NT2/D1 (cell line): ENCODE measurements around the gene SERPINA1.

ENCODE experiments used
- DNase-seq: peaks from one replicate; pipeline ENCODE4 v3.0.0-alpha.2; 2011; ENCODE audit warnings: low read depth, low spot score
- H3K27me3 ChIP-seq: 2 replicates; pipeline ENCODE4 v1.6.0; 2011; ENCODE audit warnings: mild to moderate bottlenecking; ENCODE audit not compliant: insufficient read length, insufficient read depth
- H3K36me3 ChIP-seq: 2 replicates; pipeline ENCODE4 v1.6.1; 2011; ENCODE audit warnings: mild to moderate bottlenecking, low read length, mixed read lengths; ENCODE audit not compliant: insufficient read depth, insufficient read length
- H3K4me1 ChIP-seq: 2 replicates; pipeline ENCODE4 v1.5.1; 2011; ENCODE audit not compliant: insufficient read depth, insufficient read length
- H3K4me3 ChIP-seq: 2 replicates; pipeline ENCODE4 v1.5.1; 2011; ENCODE audit warnings: low read depth; ENCODE audit not compliant: insufficient read length
- H3K9ac ChIP-seq: 2 replicates; pipeline ENCODE4 v1.6.0; 2011; ENCODE audit warnings: low read depth; ENCODE audit not compliant: insufficient read length
- H3K9me3 ChIP-seq: 2 replicates; pipeline ENCODE4 v1.5.1; 2011; ENCODE audit warnings: mild to moderate bottlenecking, low read length; ENCODE audit not compliant: insufficient read depth
- SUZ12 ChIP-seq: IDR thresholded peaks from 2 replicates; pipeline ENCODE4 v1.6.1; 2011; ENCODE audit not compliant: insufficient read length, insufficient read depth; ENCODE audit errors: extremely low read depth
- YY1 ChIP-seq: IDR thresholded peaks from 2 replicates; pipeline ENCODE4 v1.6.1; 2011; ENCODE audit not compliant: insufficient read length, insufficient read depth
- ZNF274 ChIP-seq: IDR thresholded peaks from 2 replicates; pipeline ENCODE4 v1.6.1; 2011; ENCODE audit warnings: mild to moderate bottlenecking, low read depth, low read length

The SERPINA1 gene

DNA sequence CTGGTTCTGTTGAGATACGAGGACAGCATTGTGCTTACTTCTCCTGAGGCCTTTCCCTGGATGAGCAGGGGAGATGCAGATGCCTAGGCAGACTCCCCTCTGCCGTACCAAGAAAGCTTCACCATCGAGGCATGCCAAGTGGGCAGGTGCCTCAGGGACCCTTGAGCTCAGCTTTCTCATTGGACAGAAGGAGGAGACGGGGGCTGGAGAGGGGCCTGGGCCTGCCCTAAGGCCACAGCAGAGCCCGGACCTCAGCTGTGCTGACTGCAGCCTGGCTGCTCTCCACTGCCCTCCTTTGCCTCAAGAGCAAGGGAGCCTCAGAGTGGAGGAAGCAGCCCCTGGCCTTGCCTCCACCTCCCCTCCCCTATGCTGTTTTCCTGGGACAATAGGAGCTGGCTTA, 23.4 kb downstream of the SERPINA1 start:
- TF ChIP-seq ZNF274, result no peak
- no peak for TF ChIP-seq YY1
- no peak for TF ChIP-seq SUZ12
- DNase-seq, result no peak
- Histone ChIP-seq H3K36me3 (no peaks in the 10 kb centered on the region), H3K4me3 (no peak overlapping the region), H3K9ac (no peak overlapping the region), H3K9me3 (no peaks in the 10 kb centered on the region), H3K27me3 (no peaks in the 10 kb centered on the region), H3K4me1 (peaks cover 10% of the 10 kb centered on the region)

DNA sequence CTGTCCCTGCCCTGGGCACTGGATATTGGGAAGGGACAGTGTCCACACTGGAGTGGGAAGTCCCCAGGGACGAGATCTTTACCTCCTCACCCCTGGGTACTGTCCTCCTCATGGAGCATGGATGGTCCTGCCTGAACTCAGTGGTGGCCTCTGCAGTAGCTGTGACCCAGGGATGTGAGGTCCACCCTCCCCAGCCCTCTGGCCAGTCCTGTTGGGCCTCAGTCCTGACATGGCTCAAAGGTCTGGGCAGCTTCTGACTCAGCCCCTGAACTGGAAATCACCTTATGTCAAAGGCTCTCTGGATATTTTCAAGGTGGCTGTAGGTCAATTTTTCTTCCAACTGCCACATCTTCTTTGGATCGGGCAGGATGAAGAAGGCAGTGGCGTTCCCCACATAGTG, 24.4 kb downstream of the SERPINA1 start:
- no peak for TF ChIP-seq SUZ12
- no peak for TF ChIP-seq YY1
- TF ChIP-seq ZNF274, result no peak
- DNase-seq, result no peak

DNA sequence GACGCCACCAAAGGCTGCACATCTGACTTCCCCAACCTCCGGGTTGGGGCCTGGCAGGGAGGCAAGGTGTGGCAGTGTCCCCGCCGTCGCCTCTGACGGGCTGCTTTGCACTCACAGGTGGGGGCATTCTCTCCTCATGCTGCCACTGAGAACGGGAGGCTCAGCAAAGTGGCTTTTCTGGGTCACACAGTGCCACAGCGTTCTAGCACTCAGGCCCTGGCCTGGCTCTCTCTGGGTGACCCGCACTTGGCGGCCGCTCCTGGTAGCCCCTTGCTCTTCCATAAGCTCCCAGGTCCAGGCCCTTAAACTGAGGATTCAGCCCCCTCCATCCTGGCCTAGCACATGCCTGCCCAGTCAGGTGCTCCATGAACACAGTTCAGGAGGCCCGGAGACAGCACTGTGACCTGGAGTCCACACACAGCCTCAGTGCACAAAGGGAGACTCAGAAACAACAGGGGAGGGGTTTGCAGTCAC, 25.2 kb downstream of the SERPINA1 start:
- no peak for DNase-seq
- Histone ChIP-seq H3K27me3 (no peaks in the 10 kb centered on the region), H3K4me3 (no peak overlapping the region), H3K9ac (no peak overlapping the region), H3K36me3 (no peaks in the 10 kb centered on the region), H3K4me1 (peaks cover 6% of the 10 kb centered on the region), H3K9me3 (no peaks in the 10 kb centered on the region)
- TF ChIP-seq ZNF274 (no peak), SUZ12 (no peak), YY1 (no peak)

More for the DNA sequence above, 24.4 kb downstream of the SERPINA1 start:
- Histone ChIP-seq H3K27me3 (no peaks in the 10 kb centered on the region), H3K4me1 (peaks cover 10% of the 10 kb centered on the region), H3K9ac (no peak overlapping the region), H3K9me3 (no peaks in the 10 kb centered on the region), H3K36me3 (no peaks in the 10 kb centered on the region), H3K4me3 (no peak overlapping the region)

DNA sequence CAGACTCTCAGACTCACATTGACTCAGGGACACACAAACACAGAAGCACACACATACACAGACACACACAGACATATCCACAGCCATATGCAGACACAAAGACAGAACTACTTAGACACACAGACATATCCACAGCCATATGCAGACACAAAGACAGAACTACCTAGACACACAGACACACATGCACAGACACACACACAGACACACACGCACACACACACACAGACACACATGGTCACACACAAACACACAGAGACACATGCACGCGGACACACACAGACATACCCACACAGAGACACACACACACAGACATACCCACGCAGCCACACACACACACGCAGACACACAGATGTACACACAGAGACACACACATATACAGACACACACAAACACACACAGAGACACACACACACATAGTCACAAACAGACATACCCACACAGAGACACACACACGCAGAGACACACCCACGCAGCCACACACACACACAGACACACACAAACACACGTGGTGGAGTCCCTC, 25.7 kb downstream of the SERPINA1 start:
- Histone ChIP-seq H3K4me1 (peaks cover 6% of the 10 kb centered on the region), H3K9ac (no peak overlapping the region), H3K27me3 (no peaks in the 10 kb centered on the region), H3K4me3 (no peak overlapping the region), H3K9me3 (no peaks in the 10 kb centered on the region), H3K36me3 (no peaks in the 10 kb centered on the region)
- DNase-seq, result no peak
- no peak for TF ChIP-seq ZNF274
- TF ChIP-seq SUZ12, result no peak
- no peak for TF ChIP-seq YY1

DNA sequence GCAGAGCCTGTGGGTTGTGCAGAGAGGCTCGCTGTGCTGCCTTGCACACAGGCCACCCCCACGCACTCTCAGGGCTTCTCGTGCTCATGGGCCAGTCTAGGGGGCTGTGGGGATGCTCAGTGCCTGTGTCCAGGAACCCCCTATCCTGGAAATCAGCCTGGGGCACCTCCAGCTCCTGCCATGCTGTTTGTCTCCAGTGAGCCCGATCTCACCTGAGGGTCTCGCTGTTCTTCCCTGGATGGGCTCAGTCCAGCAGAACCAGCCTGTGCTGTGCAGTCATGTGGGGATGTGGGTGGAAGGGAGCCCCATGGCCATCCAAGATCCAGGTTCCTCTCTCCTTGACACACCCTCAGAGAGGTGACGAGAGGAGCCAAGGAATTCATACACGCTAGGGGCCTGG, 26.7 kb downstream of the SERPINA1 start:
- no peaks in the 10 kb centered on the region for H3K27me3 ChIP-seq
- TF ChIP-seq SUZ12, result no peak
- no peak for TF ChIP-seq ZNF274
- no peak for TF ChIP-seq YY1
- H3K4me3 ChIP-seq, result no peak overlapping the region
- no peak for DNase-seq
- H3K4me1 ChIP-seq, result peaks cover 6% of the 10 kb centered on the region
- no peak overlapping the region for H3K9ac ChIP-seq
- no peaks in the 10 kb centered on the region for H3K36me3 ChIP-seq
- no peaks in the 10 kb centered on the region for H3K9me3 ChIP-seq

DNA sequence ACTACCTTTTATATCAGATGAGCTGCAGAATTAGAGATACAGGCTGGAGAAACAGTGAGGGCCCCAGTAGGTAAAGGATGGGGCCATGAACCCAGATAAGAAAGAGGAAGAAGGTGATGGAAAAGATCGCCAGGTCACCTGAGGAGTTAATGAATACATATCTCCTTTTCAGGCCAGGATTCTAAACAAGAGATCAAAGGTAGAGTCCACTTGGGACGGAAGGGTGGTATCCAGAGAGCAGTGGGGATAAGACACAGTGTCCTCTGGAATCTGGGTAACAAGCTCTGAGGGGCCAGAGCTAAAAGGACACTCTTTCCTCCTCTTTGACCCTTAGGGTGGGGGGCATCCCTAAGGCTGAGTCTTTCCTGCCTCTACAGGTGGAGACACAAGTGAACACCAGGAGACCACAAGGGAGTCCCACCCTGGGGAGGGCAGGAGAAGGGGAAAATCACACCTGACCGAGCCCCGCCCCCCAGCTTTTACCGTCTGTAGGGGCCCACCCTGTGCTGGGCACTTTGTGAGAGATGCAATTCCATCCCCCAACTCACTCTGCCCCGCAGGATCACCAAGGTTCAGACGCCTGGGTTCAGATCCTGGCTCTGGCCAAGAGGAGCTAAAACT, 27.3 kb downstream of the SERPINA1 start:
- H3K4me1 ChIP-seq, result peaks cover 6% of the 10 kb centered on the region
- TF ChIP-seq ZNF274 (no peak), SUZ12 (no peak), YY1 (no peak)
- no peak overlapping the region for H3K4me3 ChIP-seq

DNA sequence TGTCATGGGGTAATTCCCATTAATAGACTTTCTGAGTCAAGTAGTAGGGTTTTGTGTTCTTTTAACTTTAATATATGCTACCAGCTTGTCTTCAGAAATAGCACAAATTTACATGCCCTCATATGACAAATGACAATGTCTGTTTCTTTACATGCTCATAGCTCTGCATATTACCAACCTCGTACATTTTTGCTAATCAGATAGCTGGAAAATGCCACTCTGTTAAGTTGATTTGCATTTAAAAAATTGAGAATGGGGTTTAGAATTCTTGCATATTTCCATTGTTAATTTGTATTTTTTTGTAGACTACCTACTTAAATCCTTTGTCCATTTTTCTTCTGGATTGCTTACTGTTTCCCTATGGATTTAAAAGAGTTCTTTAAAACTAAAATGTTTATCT, 31.2 kb downstream of the SERPINA1 start:
- H3K4me1 ChIP-seq, result no peaks in the 10 kb centered on the region
- H3K27me3 ChIP-seq, result no peaks in the 10 kb centered on the region
- H3K9me3 ChIP-seq, result no peaks in the 10 kb centered on the region; the same call in 1 of the 2 replicates
- H3K9ac ChIP-seq, result no peak overlapping the region
- DNase-seq, result no peak
- no peaks in the 10 kb centered on the region for H3K36me3 ChIP-seq
- TF ChIP-seq YY1 (no peak), ZNF274 (no peak), SUZ12 (no peak)
- no peak overlapping the region for H3K4me3 ChIP-seq

More for the DNA sequence above, 27.3 kb downstream of the SERPINA1 start:
- Histone ChIP-seq H3K9me3 (no peaks in the 10 kb centered on the region), H3K9ac (no peak overlapping the region), H3K27me3 (no peaks in the 10 kb centered on the region), H3K36me3 (no peaks in the 10 kb centered on the region)
- no peak for DNase-seq
